ENCODE results near the gene SNED1. TPM values are rescaled to one million over a fixed set of nuclear protein-coding genes. Genes with fewer than 3 reads are reported as not detected.

SNED1 gene
- polyA plus RNA-seq, 1 experiment, result 3.9 TPM

- DNase-seq (ENCODE audit: low read depth), result no peak
- ChIA-PET CTCF (interaction anchor here (1.4 to 1.9 kb wide), 2 partner anchors 74 to 148 kb away, joined by 3 to 9 read pairs; no protein-coding TSS in a partner anchor), POLR2A (no interaction called here)
- Histone ChIP-seq H3K36me3 (ENCODE audit: control insufficient read depth, insufficient read depth, low read length) (no peaks in the 10 kb centered on the region), H3K27me3 (ENCODE audit: control insufficient read depth, insufficient read depth, low read length) (peaks cover 4% of the 10 kb centered on the region; the same call in 1 of the 2 replicates), H3K4me3 (ENCODE audit: low read depth, low read length) (no peak overlapping the region)
- TF ChIP-seq CTCF (IDR thresholded peaks at IDR 0.05; ENCODE audit: insufficient read depth, low read depth, low read length), result no peak
Measured at GRCh38 chr2:240988571-240989271, 9.7 kb upstream of the SNED1 start.

- peaks cover 2% of the 10 kb centered on the region; the same call in 1 of the 2 replicates for H3K27me3 ChIP-seq (ENCODE audit: control insufficient read depth, insufficient read depth, low read length)
- no peak overlapping the region for H3K4me3 ChIP-seq (ENCODE audit: low read depth, low read length)
- peak; percentile 56 for TF ChIP-seq CTCF (IDR thresholded peaks at IDR 0.05; ENCODE audit: insufficient read depth, low read depth, low read length)
- no peak for DNase-seq (ENCODE audit: low read depth)
- ChIA-PET CTCF (interaction anchor here (1.0 to 1.9 kb wide), 2 partner anchors 75 to 157 kb away, joined by 4 to 9 read pairs; no protein-coding TSS in a partner anchor), POLR2A (no interaction called here)
- H3K36me3 ChIP-seq (ENCODE audit: control insufficient read depth, insufficient read depth, low read length), result no peaks in the 10 kb centered on the region
Measured at GRCh38 chr2:240989451-240990265, 8.8 kb upstream of the SNED1 start.

- ChIA-PET POLR2A (no interaction called here), CTCF (interaction anchor here (1.0 kb wide), 1 partner anchor 157 kb away, joined by 4 read pairs; no protein-coding TSS in a partner anchor)
- no peaks in the 10 kb centered on the region for H3K36me3 ChIP-seq (ENCODE audit: control insufficient read depth, insufficient read depth, low read length)
- no peak overlapping the region for H3K4me3 ChIP-seq (ENCODE audit: low read depth, low read length)
- H3K27me3 ChIP-seq (ENCODE audit: control insufficient read depth, insufficient read depth, low read length), result peaks cover 2% of the 10 kb centered on the region; the same call in 1 of the 2 replicates
- TF ChIP-seq CTCF (IDR thresholded peaks at IDR 0.05; ENCODE audit: insufficient read depth, low read depth, low read length), result no peak
- DNase-seq (ENCODE audit: low read depth), result no peak
Measured at GRCh38 chr2:240990266-240990529, 8.2 kb upstream of the SNED1 start.

DNA sequence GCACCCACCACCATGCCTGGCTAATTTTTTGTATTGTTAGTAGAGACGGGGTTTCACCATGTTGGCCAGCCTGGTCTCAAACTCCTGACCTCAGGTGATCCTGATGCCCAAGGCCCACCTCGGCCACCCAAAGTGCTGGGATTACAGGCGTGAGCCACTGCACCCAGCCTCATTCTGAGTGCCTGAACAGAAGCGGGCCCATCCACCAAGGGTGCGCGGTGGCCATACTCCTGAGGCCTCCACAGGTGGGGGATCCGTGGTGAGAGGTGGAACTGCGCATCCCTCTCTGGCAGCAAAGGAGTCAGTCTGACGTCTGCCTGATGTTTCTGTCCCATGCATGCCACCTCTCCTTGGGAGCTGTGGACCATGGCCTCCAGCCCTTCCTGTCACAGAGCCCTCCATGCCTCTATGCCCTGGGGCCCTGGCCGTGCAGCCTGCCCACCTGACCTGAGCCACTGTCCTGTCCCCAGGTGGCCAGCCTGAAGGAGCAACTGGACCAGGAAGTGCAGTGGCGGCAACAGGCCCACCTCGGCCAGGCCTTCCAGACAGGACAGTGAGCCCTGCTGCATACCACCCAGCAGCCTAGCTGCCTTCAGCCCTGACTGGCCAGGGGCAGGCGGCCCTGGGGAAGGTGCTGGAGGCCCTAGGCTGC is 7.6 kb upstream of the SNED1 start:
- CTCF ChIA-PET, result interaction anchor here (1.0 to 1.3 kb wide), 2 partner anchors 76 to 158 kb away, joined by 4 read pairs; no protein-coding TSS in a partner anchor
- POLR2A ChIA-PET, result no interaction called here
- TF ChIP-seq CTCF (IDR thresholded peaks at IDR 0.05; ENCODE audit: insufficient read depth, low read depth, low read length), result no peak
- Histone ChIP-seq H3K36me3 (ENCODE audit: control insufficient read depth, insufficient read depth, low read length) (no peaks in the 10 kb centered on the region), H3K27me3 (ENCODE audit: control insufficient read depth, insufficient read depth, low read length) (peaks cover 2% of the 10 kb centered on the region; the same call in 1 of the 2 replicates), H3K4me3 (ENCODE audit: low read depth, low read length) (no peak overlapping the region)
- DNase-seq (ENCODE audit: low read depth), result no peak

Data from BJ (cell line).